ENCODE measurements around the gene RPL22L1. TPM values are rescaled to one million over a fixed set of nuclear protein-coding genes. Genes with fewer than 3 reads are reported as not detected.

RPL22L1 gene
- total and polyA plus RNA-seq, 2 of the 4 experiments (the other 2 are of a cell fraction): 37.1 to 92.0 TPM

GRCh38 chr3:170896781-170897180 is 26.8 kb upstream of the RPL22L1 start:
- intact Hi-C loops (cut with micrococcal nuclease): no loop called here
- ChIA-PET POLR2A (ENCODE audit: unreplicated experiment) (no interaction called here), CTCF (no interaction called here)
- Histone ChIP-seq H4K91ac (ENCODE audit: insufficient read depth, low read depth, low read length) (no peak overlapping the region), H3K56ac (ENCODE audit: extremely low read depth, insufficient read depth, low read length) (no peak overlapping the region), H3K9ac (ENCODE audit: low read depth, low read length) (no peak overlapping the region), H2BK120ac (ENCODE audit: low read depth, low read length) (no peak overlapping the region), H3K79me1 (ENCODE audit: low read depth in 1 of 2, low read length in 2 of 2) (peaks cover 2 to 4% of the 10 kb centered on the region in 2 experiments; a peak in 3 of 4 replicates), H3K18ac (ENCODE audit: low read depth, low read length) (no peak overlapping the region), H3K27ac (ENCODE audit: insufficient read depth, low read length) (no peak overlapping the region), H2BK5ac (ENCODE audit: low read depth, low read length, poor library complexity, severe bottlenecking) (no peak overlapping the region), H3K23ac (ENCODE audit: low read depth, low read length) (no peak overlapping the region), H2AFZ (replicated peaks; ENCODE audit: low read length, poor library complexity) (no peak overlapping the region), H3K9me1 (ENCODE audit: insufficient read depth, low read length) (0 out of 2 replicates have a peak, but pooled peaks cover 2% of the 10 kb centered on the region), H2AK9ac (replicated peaks; ENCODE audit: low read depth, low read length, poor library complexity) (no peak overlapping the region), H3K9me3 (ENCODE audit: control insufficient read depth, insufficient read depth, low read length) (no peaks in the 10 kb centered on the region), H2BK20ac (ENCODE audit: low read depth, low read length) (no peak overlapping the region), H3K4me1 (ENCODE audit: control insufficient read depth, insufficient read depth, low read length) (no peaks in the 10 kb centered on the region), H3K4me2 (ENCODE audit: low read depth, low read length) (no peak overlapping the region), H3K4me3 (ENCODE audit: insufficient read depth, low read depth, low read length) (no peak overlapping the region), H3K36me3 (ENCODE audit: control insufficient read depth, insufficient read depth, low read length) (peaks cover 2% of the 10 kb centered on the region; the same call in 1 of the 2 replicates), H4K5ac (ENCODE audit: low read depth, low read length) (no peak overlapping the region), H4K20me1 (ENCODE audit: insufficient read depth, low read length) (no peaks in the 10 kb centered on the region), H3K14ac (replicated peaks; ENCODE audit: low read depth, low read length) (no peak overlapping the region), H3K4ac (ENCODE audit: low read depth, low read length) (no peak overlapping the region), H2BK15ac (ENCODE audit: low read depth, low read length) (no peak overlapping the region), H3K27me3 (ENCODE audit: control insufficient read depth, insufficient read depth, low read length) (no peaks in the 10 kb centered on the region), H4K8ac (ENCODE audit: low read depth in 2 of 2, low read length in 2 of 2) (no peak overlapping the region), H2AK5ac (ENCODE audit: low read depth, low read length) (no peak overlapping the region)
- no peak for ATAC-seq (ENCODE audit: low read depth)
- in situ Hi-C loops (cut with MboI; ENCODE audit: low sequenced_read_pairs): no loop called here
- WGBS, 2 experiments (ENCODE audit: extremely low coverage in 2 of 2, insufficient read length in 1 of 2): no CpG with 5 or more reads among the region's 1 CpG
- TF ChIP-seq USF2 (IDR thresholded peaks at IDR 0.05; ENCODE audit: low read depth, low read length): no peak
- no peak for TF ChIP-seq RFX5 (IDR thresholded peaks at IDR 0.05; ENCODE audit: low read depth, low read length)
- TF ChIP-seq RCOR1 (IDR thresholded peaks at IDR 0.05; ENCODE audit: insufficient replicate concordance, low read length): no peak
- no peak for TF ChIP-seq BHLHE40 (IDR thresholded peaks at IDR 0.05; ENCODE audit: low read depth, low read length)
- TF ChIP-seq RAD21 (IDR thresholded peaks at IDR 0.05; ENCODE audit: low read length): no peak
- TF ChIP-seq ELK1 (IDR thresholded peaks at IDR 0.05; ENCODE audit: borderline replicate concordance, low read depth, low read length): no peak
- no peak for TF ChIP-seq FOS (IDR thresholded peaks at IDR 0.05; ENCODE audit: low read depth, low read length)
- TF ChIP-seq SMC3 (IDR thresholded peaks at IDR 0.05; ENCODE audit: low read depth, low read length): no peak
- TF ChIP-seq MXI1 (IDR thresholded peaks at IDR 0.05; ENCODE audit: borderline replicate concordance, low read depth, low read length): no peak
- no peak for TF ChIP-seq CTCF (conservative IDR thresholded peaks at IDR 0.05; ENCODE audit: low read depth, low read length)
- no peak for TF ChIP-seq CEBPB (IDR thresholded peaks at IDR 0.05; ENCODE audit: low read depth, low read length)
- no peak for TF ChIP-seq NFE2L2 (IDR thresholded peaks at IDR 0.05; ENCODE audit: low read depth, low read length)
- TF ChIP-seq MAZ (IDR thresholded peaks at IDR 0.05; ENCODE audit: borderline replicate concordance, low read depth, low read length): no peak
- TF ChIP-seq POLR2A (IDR thresholded peaks at IDR 0.05; ENCODE audit: low read depth, low read length): no peak
- no peak for DNase-seq
- no TSS peak for BruUV-seq (replicated peaks)
- dilution Hi-C loops (cut with HindIII; ENCODE audit: low sequenced_read_pairs, unreplicated experiment): no loop called here
